ENCODE data around the gene C11orf68. TPM values are rescaled to one million over a fixed set of nuclear protein-coding genes. Genes with fewer than 3 reads are reported as not detected.

C11orf68 gene
- total and polyA plus RNA-seq, 2 experiments from 2014 or later = 16.8 to 23.2 TPM

GRCh38 chr11:65917434-65918210 lies 1.2 kb downstream of the C11orf68 start (continued):
- TF ChIP-seq, protein P1, sequence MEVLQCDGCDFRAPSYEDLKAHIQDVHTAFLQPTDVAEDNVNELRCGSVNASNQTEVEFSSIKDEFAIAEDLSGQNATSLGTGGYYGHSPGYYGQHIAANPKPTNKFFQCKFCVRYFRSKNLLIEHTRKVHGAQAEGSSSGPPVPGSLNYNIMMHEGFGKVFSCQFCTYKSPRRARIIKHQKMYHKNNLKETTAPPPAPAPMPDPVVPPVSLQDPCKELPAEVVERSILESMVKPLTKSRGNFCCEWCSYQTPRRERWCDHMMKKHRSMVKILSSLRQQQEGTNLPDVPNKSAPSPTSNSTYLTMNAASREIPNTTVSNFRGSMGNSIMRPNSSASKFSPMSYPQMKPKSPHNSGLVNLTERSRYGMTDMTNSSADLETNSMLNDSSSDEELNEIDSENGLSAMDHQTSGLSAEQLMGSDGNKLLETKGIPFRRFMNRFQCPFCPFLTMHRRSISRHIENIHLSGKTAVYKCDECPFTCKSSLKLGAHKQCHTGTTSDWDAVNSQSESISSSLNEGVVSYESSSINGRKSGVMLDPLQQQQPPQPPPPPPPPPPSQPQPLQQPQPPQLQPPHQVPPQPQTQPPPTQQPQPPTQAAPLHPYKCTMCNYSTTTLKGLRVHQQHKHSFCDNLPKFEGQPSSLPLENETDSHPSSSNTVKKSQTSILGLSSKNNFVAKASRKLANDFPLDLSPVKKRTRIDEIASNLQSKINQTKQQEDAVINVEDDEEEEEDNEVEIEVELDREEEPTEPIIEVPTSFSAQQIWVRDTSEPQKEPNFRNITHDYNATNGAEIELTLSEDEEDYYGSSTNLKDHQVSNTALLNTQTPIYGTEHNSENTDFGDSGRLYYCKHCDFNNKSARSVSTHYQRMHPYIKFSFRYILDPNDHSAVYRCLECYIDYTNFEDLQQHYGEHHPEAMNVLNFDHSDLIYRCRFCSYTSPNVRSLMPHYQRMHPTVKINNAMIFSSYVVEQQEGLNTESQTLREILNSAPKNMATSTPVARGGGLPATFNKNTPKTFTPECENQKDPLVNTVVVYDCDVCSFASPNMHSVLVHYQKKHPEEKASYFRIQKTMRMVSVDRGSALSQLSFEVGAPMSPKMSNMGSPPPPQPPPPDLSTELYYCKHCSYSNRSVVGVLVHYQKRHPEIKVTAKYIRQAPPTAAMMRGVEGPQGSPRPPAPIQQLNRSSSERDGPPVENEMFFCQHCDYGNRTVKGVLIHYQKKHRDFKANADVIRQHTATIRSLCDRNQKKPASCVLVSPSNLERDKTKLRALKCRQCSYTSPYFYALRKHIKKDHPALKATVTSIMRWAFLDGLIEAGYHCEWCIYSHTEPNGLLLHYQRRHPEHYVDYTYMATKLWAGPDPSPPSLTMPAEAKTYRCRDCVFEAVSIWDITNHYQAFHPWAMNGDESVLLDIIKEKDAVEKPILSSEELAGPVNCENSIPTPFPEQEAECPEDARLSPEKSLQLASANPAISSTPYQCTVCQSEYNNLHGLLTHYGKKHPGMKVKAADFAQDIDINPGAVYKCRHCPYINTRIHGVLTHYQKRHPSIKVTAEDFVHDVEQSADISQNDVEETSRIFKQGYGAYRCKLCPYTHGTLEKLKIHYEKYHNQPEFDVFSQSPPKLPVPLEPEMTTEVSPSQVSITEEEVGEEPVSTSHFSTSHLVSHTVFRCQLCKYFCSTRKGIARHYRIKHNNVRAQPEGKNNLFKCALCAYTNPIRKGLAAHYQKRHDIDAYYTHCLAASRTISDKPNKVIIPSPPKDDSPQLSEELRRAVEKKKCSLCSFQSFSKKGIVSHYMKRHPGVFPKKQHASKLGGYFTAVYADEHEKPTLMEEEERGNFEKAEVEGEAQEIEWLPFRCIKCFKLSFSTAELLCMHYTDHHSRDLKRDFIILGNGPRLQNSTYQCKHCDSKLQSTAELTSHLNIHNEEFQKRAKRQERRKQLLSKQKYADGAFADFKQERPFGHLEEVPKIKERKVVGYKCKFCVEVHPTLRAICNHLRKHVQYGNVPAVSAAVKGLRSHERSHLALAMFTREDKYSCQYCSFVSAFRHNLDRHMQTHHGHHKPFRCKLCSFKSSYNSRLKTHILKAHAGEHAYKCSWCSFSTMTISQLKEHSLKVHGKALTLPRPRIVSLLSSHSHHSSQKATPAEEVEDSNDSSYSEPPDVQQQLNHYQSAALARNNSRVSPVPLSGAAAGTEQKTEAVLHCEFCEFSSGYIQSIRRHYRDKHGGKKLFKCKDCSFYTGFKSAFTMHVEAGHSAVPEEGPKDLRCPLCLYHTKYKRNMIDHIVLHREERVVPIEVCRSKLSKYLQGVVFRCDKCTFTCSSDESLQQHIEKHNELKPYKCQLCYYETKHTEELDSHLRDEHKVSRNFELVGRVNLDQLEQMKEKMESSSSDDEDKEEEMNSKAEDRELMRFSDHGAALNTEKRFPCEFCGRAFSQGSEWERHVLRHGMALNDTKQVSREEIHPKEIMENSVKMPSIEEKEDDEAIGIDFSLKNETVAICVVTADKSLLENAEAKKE (CRISPR knock-in tag; IDR thresholded peaks at IDR 0.05) = no peak

- Histone ChIP-seq H3K27me3 (ENCODE audit: insufficient read depth) (no peaks in the 10 kb centered on the region), H3K9me2 (ENCODE audit: insufficient read depth) (no peaks in the 10 kb centered on the region), H2AFZ (no peak overlapping the region), H4K20me1 (replicated peaks; ENCODE audit: insufficient read depth) (no peaks in the 10 kb centered on the region), H3F3A (replicated peaks; ENCODE audit: low read depth) (0 out of 2 replicates have a peak, but pooled peaks cover 6% of the 10 kb centered on the region), H3K79me2 (replicated peaks; ENCODE audit: insufficient read depth) (peaks cover 7% of the 10 kb centered on the region), H3K27ac (ENCODE audit: low read depth) (no peak overlapping the region), H3K4me1 (ENCODE audit: insufficient read depth) (peaks cover 7% of the 10 kb centered on the region), H3K4me3 (no peak overlapping the region), H3K4me2 (no peak overlapping the region), H3K36me3 (ENCODE audit: insufficient read depth) (no peaks in the 10 kb centered on the region)
- TF ChIP-seq CREB1 (CRISPR knock-in tag; IDR thresholded peaks at IDR 0.05; ENCODE audit: low read depth) (no peak), POLR2AphosphoS5 (IDR thresholded peaks at IDR 0.05; ENCODE audit: low read depth) (no peak), ZNF114 (CRISPR knock-in tag; IDR thresholded peaks at IDR 0.05) (no peak), JUNB (IDR thresholded peaks at IDR 0.05; ENCODE audit: unreplicated experiment) (no peak)
- ATAC-seq = no peak
- H3K27ac Mint-ChIP-seq = no peak overlapping the region
- peaks cover 17% of the 10 kb centered on the region for H3K27me3 Mint-ChIP-seq (ENCODE audit: insufficient read depth, low read depth, poor library complexity)
- no peaks in the 10 kb centered on the region for H3K9me3 Mint-ChIP-seq
- peaks cover 6% of the 10 kb centered on the region for H3K4me1 Mint-ChIP-seq
- no peak for DNase-seq (ENCODE audit: low spot score)
- peak overlapping the region; percentile 42 for H3K4me3 Mint-ChIP-seq
- peaks cover 9% of the 10 kb centered on the region for H3K36me3 Mint-ChIP-seq (ENCODE audit: low read depth)
Measured at GRCh38 chr11:65917077-65917433, 1.8 kb downstream of the C11orf68 start.
